GM12875 (cell line): Measurements from ENCODE around the gene NRCAM.
"Not testable (repeated sequence)": the region's sequence is repeated elsewhere in the genome, so short reads cannot be mapped to it uniquely, and the experiment has no call there.

ENCODE experiments used
- H3K4me3 ChIP-seq: one replicate; pipeline ENCODE4 v1.5.1; 2011; ENCODE audit warnings: low read depth, low read length, control low read depth
- CTCF ChIP-seq: IDR thresholded peaks from 2 replicates; pipeline ENCODE4 v1.5.1; 2011; ENCODE audit warnings: low read depth, mild to moderate bottlenecking, control low read depth, inconsistent platforms, low read length, moderate library complexity, borderline replicate concordance; ENCODE audit not compliant: insufficient read depth

NRCAM gene

GRCh38 chr7:108468246-108468645 is 12.0 kb upstream of the NRCAM start:
- H3K4me3 ChIP-seq = no peak overlapping the region
- TF ChIP-seq CTCF = no peak

- H3K4me3 ChIP-seq = no peak overlapping the region
- TF ChIP-seq CTCF = no peak
Observed at GRCh38 chr7:108467391-108467790, 11.2 kb upstream of the NRCAM start.

- not testable (repeated sequence) for H3K4me3 ChIP-seq
Observed at GRCh38 chr7:108466322-108466721, 10.1 kb upstream of the NRCAM start.

- H3K4me3 ChIP-seq = no peak overlapping the region
- TF ChIP-seq CTCF = no peak
Observed at GRCh38 chr7:108464743-108465142, 8.5 kb upstream of the NRCAM start.

- H3K4me3 ChIP-seq = no peak overlapping the region
- TF ChIP-seq CTCF = no peak
Observed at GRCh38 chr7:108463613-108464012, 7.4 kb upstream of the NRCAM start.

- H3K4me3 ChIP-seq = no peak overlapping the region
- TF ChIP-seq CTCF = no peak
Observed at GRCh38 chr7:108461840-108462239, 5.6 kb upstream of the NRCAM start.

GRCh38 chr7:108460964-108461363 is 4.7 kb upstream of the NRCAM start:
- no peak overlapping the region for H3K4me3 ChIP-seq
- no peak for TF ChIP-seq CTCF

GRCh38 chr7:108459922-108460551 is 3.8 kb upstream of the NRCAM start:
- no peak overlapping the region for H3K4me3 ChIP-seq
- peak; percentile 65 for TF ChIP-seq CTCF
